BJ (cell line): ENCODE measurements around the gene ZDHHC7. TPM values are rescaled to one million over a fixed set of nuclear protein-coding genes. Genes with fewer than 3 reads are reported as not detected.

Experiments used
- CTCF ChIA-PET: fragments of 350-600 bp; formaldehyde crosslinking; extraction: SDS; loops from one replicate; lab custom pipeline; 2021; ENCODE audit warnings: antibody characterized with exemption, inconsistent platforms; lab: Yijun Ruan, JAX
- POLR2A ChIA-PET: fragments of 300-600 bp; sonication (Branson Sonifier 250); formaldehyde crosslinking; extraction: SDS; loops from one replicate; lab custom pipeline; 2021; ENCODE audit warnings: antibody characterized with exemption; lab: Charles Lee
- DNase-seq: peaks from one replicate; pipeline ENCODE4 v3.0.0-alpha.2; 2011; ENCODE audit warnings: low read depth
- H3K27me3 ChIP-seq: 2 replicates; pipeline ENCODE4 v1.6.0; 2011; ENCODE audit warnings: low read length; ENCODE audit not compliant: control insufficient read depth, insufficient read depth
- H3K36me3 ChIP-seq: 2 replicates; pipeline ENCODE4 v1.5.1; 2011; ENCODE audit warnings: low read length; ENCODE audit not compliant: control insufficient read depth, insufficient read depth
- H3K4me3 ChIP-seq: 2 replicates; pipeline ENCODE4 v1.5.1; 2011; ENCODE audit warnings: low read depth, mild to moderate bottlenecking, control low read depth, low read length
- polyA plus RNA-seq: library from polyadenylated mRNA; depleted of rRNA; stranded (reverse); fragments of >200 nt; gene quantifications from 2 replicates; pipeline ENCODE4 v1.2.3, GENCODE V29; 2011
- TF ChIP-seq, protein P1 (sequence below): IDR thresholded peaks from 2 replicates; pipeline ENCODE4 v1.5.1; 2011; ENCODE audit warnings: low read depth, mild to moderate bottlenecking, control low read depth, inconsistent platforms, low read length, moderate library complexity; ENCODE audit not compliant: insufficient read depth

ZDHHC7 gene
- polyA plus RNA-seq, 1 experiment = 111 TPM

DNA sequence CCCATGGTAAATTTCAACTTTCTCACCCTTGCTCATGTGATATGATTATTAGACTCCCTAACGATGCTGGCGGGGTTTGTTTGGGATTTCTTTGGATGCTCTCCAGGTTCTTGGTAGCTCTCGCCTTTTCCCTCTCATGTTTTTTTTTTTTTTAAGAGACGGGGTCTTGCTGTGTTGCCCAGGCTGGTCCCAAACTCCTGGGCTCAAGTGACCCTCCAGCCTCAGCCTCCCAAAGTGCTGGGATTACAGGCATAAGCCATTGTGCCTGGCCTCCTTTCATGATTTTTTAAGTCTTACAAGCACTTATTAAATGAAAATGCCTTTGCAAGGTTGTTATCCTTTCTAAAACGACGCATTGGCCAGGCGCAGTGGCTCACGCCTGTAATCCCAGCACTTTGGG is 40.3 kb upstream of the ZDHHC7 start:
- Histone ChIP-seq H3K4me3 (no peak overlapping the region), H3K36me3 (no peaks in the 10 kb centered on the region), H3K27me3 (no peaks in the 10 kb centered on the region)
- TF ChIP-seq, protein P1, sequence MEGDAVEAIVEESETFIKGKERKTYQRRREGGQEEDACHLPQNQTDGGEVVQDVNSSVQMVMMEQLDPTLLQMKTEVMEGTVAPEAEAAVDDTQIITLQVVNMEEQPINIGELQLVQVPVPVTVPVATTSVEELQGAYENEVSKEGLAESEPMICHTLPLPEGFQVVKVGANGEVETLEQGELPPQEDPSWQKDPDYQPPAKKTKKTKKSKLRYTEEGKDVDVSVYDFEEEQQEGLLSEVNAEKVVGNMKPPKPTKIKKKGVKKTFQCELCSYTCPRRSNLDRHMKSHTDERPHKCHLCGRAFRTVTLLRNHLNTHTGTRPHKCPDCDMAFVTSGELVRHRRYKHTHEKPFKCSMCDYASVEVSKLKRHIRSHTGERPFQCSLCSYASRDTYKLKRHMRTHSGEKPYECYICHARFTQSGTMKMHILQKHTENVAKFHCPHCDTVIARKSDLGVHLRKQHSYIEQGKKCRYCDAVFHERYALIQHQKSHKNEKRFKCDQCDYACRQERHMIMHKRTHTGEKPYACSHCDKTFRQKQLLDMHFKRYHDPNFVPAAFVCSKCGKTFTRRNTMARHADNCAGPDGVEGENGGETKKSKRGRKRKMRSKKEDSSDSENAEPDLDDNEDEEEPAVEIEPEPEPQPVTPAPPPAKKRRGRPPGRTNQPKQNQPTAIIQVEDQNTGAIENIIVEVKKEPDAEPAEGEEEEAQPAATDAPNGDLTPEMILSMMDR = no peak
- no peak for DNase-seq
- POLR2A ChIA-PET = no interaction called here
- CTCF ChIA-PET = interaction anchor here (0.6 kb wide), 1 partner anchor 210 kb away, joined by 3 read pairs; no protein-coding TSS in a partner anchor

- H3K27me3 ChIP-seq = no peaks in the 10 kb centered on the region
- CTCF ChIA-PET = interaction anchor here (0.6 to 1.1 kb wide), 2 partner anchors 22 to 210 kb away, joined by 3 read pairs; no protein-coding TSS in a partner anchor
- no peak overlapping the region for H3K4me3 ChIP-seq
- TF ChIP-seq, protein P1 = no peak
- no peak for DNase-seq
- POLR2A ChIA-PET = no interaction called here
- H3K36me3 ChIP-seq = no peaks in the 10 kb centered on the region
Measured at GRCh38 chr16:85051067-85051581, 39.8 kb upstream of the ZDHHC7 start.

GRCh38 chr16:85049706-85050305 is 38.5 kb upstream of the ZDHHC7 start:
- Histone ChIP-seq H3K27me3 (no peaks in the 10 kb centered on the region), H3K36me3 (no peaks in the 10 kb centered on the region), H3K4me3 (no peak overlapping the region)
- POLR2A ChIA-PET = no interaction called here
- TF ChIP-seq, protein P1 = no peak
- CTCF ChIA-PET = interaction anchor here (0.6 to 1.0 kb wide), 2 partner anchors 11 to 20 kb away, joined by 3 read pairs; no protein-coding TSS in a partner anchor
- no peak for DNase-seq

- H3K27me3 ChIP-seq = no peaks in the 10 kb centered on the region
- TF ChIP-seq, protein P1 = no peak
- ChIA-PET CTCF (interaction anchor here (1.0 kb wide), 2 partner anchors 11 to 20 kb away, joined by 3 read pairs; no protein-coding TSS in a partner anchor), POLR2A (no interaction called here)
- H3K36me3 ChIP-seq = no peaks in the 10 kb centered on the region
- DNase-seq = no peak
- no peak overlapping the region for H3K4me3 ChIP-seq
Measured at GRCh38 chr16:85048921-85049562, 37.7 kb upstream of the ZDHHC7 start.

DNA sequence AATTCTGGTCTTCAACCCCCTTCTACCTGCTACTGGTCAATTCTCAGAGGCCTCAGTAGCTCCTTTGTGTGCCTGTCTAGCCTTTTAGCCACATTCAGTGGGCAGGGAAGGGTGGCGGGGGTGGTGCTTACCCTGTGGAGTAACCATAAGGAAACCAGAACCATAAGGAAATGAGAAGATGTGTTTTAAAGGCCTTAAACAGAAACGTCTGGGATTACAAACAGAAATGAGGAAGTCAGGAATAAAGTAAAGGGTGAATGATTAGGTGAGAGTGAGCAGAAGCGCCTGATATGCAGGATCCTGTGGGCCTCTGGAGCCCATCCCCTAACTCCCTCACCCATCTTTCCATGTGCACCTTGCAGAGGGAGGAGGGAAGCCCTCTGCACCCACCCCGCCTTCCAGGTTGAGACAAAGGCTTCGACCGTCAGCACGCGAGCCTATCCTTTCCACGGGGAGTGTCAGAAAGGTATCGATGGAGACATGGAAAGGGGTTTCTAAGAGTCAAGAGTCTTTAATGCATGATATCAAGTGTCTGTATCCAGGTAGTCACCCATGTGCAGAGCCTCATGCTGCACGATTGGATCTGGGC is 36.6 kb upstream of the ZDHHC7 start:
- ChIA-PET CTCF (interaction anchor here (1.0 kb wide), 1 partner anchor 19 kb away, joined by 3 read pairs; no protein-coding TSS in a partner anchor), POLR2A (no interaction called here)
- no peak for DNase-seq
- Histone ChIP-seq H3K36me3 (no peaks in the 10 kb centered on the region), H3K4me3 (no peak overlapping the region), H3K27me3 (no peaks in the 10 kb centered on the region)
- TF ChIP-seq, protein P1 = no peak
